WTC11 (cell line): ENCODE results near the gene SMO.

Experiments
- IRF1 ChIP-seq: sonication (generic); formaldehyde crosslinking; IDR thresholded peaks from 2 replicates; pipeline ENCODE4 v1.8.0; 2023; ENCODE audit warnings: missing genetic modification reagents
- MXD4 ChIP-seq: fragments of 250-450 bp; sonication (Bioruptor Pico); IDR thresholded peaks from 2 replicates; pipeline ENCODE4 v1.8.0; 2021; ENCODE audit warnings: mild to moderate bottlenecking, moderate library complexity, borderline replicate concordance
- PRDM15 ChIP-seq: sonication (generic); formaldehyde crosslinking; IDR thresholded peaks from 2 replicates; pipeline ENCODE4 v1.8.0; 2022; ENCODE audit warnings: missing genetic modification reagents
- PRRX2 ChIP-seq: fragments of 250-450 bp; sonication (Bioruptor Pico); IDR thresholded peaks from 2 replicates; pipeline ENCODE4 v1.8.0; 2021; ENCODE audit warnings: mild to moderate bottlenecking
- SP1 ChIP-seq: sonication (generic); formaldehyde crosslinking; conservative IDR thresholded peaks from 2 replicates; pipeline ENCODE4 v1.8.1; 2022; ENCODE audit warnings: missing genetic modification reagents
- ZBTB43 ChIP-seq: sonication (generic); formaldehyde crosslinking; IDR thresholded peaks from 2 replicates; pipeline ENCODE4 v1.8.1; 2023; ENCODE audit warnings: mild to moderate bottlenecking, missing genetic modification reagents
- TF ChIP-seq, protein P1 (sequence below): sonication (generic); formaldehyde crosslinking; IDR thresholded peaks from 2 replicates; pipeline ENCODE4 v1.8.1; 2023; ENCODE audit warnings: mild to moderate bottlenecking, missing genetic modification reagents, moderate library complexity
- TF ChIP-seq, protein P2 (sequence below): fragments of 200-600 bp; IDR thresholded peaks from 2 replicates; pipeline ENCODE4 v1.8.0; 2022; ENCODE audit warnings: antibody characterized with exemption

GRCh38 chr7:129208667-129209066 lies 20.2 kb downstream of the SMO start:
- TF ChIP-seq SP1 (CRISPR knock-in tag) (no peak), PRRX2 (CRISPR knock-in tag) (no peak), MXD4 (CRISPR knock-in tag) (no peak), ZBTB43 (no peak), IRF1 (no peak), PRDM15 (no peak)
- TF ChIP-seq, protein P1, sequence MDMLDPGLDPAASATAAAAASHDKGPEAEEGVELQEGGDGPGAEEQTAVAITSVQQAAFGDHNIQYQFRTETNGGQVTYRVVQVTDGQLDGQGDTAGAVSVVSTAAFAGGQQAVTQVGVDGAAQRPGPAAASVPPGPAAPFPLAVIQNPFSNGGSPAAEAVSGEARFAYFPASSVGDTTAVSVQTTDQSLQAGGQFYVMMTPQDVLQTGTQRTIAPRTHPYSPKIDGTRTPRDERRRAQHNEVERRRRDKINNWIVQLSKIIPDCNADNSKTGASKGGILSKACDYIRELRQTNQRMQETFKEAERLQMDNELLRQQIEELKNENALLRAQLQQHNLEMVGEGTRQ (CRISPR knock-in tag): no peak
- TF ChIP-seq, protein P2, sequence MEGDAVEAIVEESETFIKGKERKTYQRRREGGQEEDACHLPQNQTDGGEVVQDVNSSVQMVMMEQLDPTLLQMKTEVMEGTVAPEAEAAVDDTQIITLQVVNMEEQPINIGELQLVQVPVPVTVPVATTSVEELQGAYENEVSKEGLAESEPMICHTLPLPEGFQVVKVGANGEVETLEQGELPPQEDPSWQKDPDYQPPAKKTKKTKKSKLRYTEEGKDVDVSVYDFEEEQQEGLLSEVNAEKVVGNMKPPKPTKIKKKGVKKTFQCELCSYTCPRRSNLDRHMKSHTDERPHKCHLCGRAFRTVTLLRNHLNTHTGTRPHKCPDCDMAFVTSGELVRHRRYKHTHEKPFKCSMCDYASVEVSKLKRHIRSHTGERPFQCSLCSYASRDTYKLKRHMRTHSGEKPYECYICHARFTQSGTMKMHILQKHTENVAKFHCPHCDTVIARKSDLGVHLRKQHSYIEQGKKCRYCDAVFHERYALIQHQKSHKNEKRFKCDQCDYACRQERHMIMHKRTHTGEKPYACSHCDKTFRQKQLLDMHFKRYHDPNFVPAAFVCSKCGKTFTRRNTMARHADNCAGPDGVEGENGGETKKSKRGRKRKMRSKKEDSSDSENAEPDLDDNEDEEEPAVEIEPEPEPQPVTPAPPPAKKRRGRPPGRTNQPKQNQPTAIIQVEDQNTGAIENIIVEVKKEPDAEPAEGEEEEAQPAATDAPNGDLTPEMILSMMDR: no peak
